Osteocyte (in vitro differentiated cells): ENCODE results near the gene CLDN15. TPM values are rescaled to one million over a fixed set of nuclear protein-coding genes. Genes with fewer than 3 reads are reported as not detected.

Experiments used
- DNase-seq: peaks from one replicate; pipeline ENCODE4 v3.0.0; 2021; ENCODE audit warnings: mixed read lengths; ENCODE audit not compliant: unreplicated experiment; ENCODE audit errors: extremely low spot score
- H3K27ac Mint-ChIP-seq: one replicate; pipeline ENCODE4 v1.8.0; 2021; ENCODE audit warnings: mild to moderate bottlenecking, mixed read lengths; ENCODE audit not compliant: unreplicated experiment
- H3K27me3 Mint-ChIP-seq: one replicate; pipeline ENCODE4 v1.8.0; 2021; ENCODE audit warnings: mixed read lengths; ENCODE audit not compliant: unreplicated experiment
- H3K36me3 Mint-ChIP-seq: one replicate; pipeline ENCODE4 v1.8.0; 2021; ENCODE audit warnings: mixed read lengths; ENCODE audit not compliant: unreplicated experiment
- H3K4me1 Mint-ChIP-seq: one replicate; pipeline ENCODE4 v1.8.0; 2021; ENCODE audit warnings: mixed read lengths; ENCODE audit not compliant: unreplicated experiment
- H3K4me3 Mint-ChIP-seq: one replicate; pipeline ENCODE4 v1.8.0; 2021; ENCODE audit warnings: mild to moderate bottlenecking, moderate library complexity, mixed read lengths; ENCODE audit not compliant: unreplicated experiment
- H3K9me3 Mint-ChIP-seq: one replicate; pipeline ENCODE4 v1.8.0; 2021; ENCODE audit warnings: mixed read lengths; ENCODE audit not compliant: unreplicated experiment
- CTCF ChIP-seq: fragments of 200-600 bp; sonication (generic); IDR thresholded peaks from 2 replicates; pipeline ENCODE4 v1.5.0; 2021; ENCODE audit warnings: antibody characterized with exemption, mild to moderate bottlenecking, moderate library complexity
- total RNA-seq: library from RNA; stranded (reverse); gene quantifications from 2 replicates; pipeline ENCODE4 v1.2.1, GENCODE V29; 2021

CLDN15 gene
- total RNA-seq, 1 donor from 2014 or later = 11.4 TPM

GRCh38 chr7:101234636-101235035, 3.0 kb downstream of the CLDN15 start:
- TF ChIP-seq CTCF = no peak
- no peak overlapping the region for H3K27ac Mint-ChIP-seq
- no peaks in the 10 kb centered on the region for H3K27me3 Mint-ChIP-seq
- H3K9me3 Mint-ChIP-seq = no peaks in the 10 kb centered on the region
- H3K36me3 Mint-ChIP-seq = peaks cover 7% of the 10 kb centered on the region
- H3K4me3 Mint-ChIP-seq = no peak overlapping the region
- no peak for DNase-seq
- H3K4me1 Mint-ChIP-seq = peaks cover 2% of the 10 kb centered on the region

DNA sequence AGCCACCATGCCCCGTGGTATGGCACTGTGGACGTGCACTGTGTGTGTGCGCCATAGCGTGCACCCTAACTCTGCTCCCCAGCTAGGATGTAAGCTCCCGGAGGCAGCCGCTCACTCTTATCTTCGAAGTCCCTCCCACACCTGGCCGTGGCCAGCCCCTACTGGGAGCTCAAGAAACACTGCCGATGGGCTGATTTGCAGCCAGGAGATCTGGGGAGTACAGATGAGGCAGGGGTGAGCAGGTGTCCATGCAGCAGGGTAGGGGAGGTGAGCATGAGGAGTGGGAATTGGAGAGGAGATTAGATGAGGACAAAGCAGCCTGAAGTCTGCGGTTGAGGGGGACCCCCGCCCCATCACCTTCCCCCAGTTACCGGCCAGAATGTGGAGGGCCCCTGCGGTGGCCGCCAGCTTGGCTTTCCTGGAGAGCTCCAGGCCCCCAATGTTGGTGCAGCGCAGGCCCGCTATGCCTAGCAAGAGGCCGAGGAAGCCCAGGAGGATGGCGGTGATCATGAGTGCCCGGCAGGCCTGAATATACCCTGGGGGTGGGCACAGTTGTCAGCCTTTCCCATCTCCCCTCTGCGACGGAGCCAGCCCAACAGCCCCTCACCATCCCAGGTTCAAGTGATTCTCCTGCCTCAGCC, 3.6 kb downstream of the CLDN15 start:
- H3K9me3 Mint-ChIP-seq = no peaks in the 10 kb centered on the region
- no peaks in the 10 kb centered on the region for H3K27me3 Mint-ChIP-seq
- TF ChIP-seq CTCF = no peak
- peaks cover 7% of the 10 kb centered on the region for H3K36me3 Mint-ChIP-seq
- H3K4me3 Mint-ChIP-seq = no peak overlapping the region
- no peak overlapping the region for H3K27ac Mint-ChIP-seq
- H3K4me1 Mint-ChIP-seq = peaks cover 2% of the 10 kb centered on the region
- DNase-seq = no peak

DNA sequence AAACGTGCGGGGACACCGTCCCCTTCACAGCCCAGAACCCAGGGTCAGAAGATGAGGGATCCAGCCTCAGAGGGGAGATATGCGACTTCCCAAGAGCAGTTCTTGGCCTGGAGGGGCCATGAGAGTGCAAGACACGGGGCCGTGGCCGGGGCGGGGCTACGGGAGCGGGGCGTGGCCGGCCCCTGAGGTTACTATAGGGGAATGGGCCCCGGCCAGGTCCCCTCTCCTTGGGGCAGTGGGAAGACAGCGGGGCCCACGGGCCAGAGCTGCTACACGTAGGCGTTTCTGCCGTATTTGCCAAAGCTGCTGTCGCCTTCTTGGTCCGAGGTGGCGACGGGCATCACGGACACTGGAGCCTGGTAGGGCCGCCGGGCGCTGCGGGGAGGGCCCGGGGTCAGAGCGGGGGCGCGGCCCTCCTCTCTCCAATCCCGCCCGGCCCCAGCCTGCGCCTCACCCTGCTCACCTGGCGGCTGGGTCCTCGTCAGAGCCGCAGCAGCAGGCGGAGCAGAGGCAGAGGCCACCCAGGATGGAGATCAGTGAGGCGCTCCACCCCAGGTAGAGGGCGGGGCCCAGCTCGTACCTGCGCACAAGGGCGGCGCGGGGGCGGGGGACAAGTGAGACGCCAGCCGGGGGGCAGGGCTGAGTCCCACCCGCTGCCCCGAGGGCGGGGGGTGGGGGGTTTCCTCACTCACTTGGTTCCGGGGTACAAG, 5.3 kb downstream of the CLDN15 start:
- no peaks in the 10 kb centered on the region for H3K9me3 Mint-ChIP-seq
- H3K27me3 Mint-ChIP-seq = no peaks in the 10 kb centered on the region
- H3K4me1 Mint-ChIP-seq = peaks cover 2% of the 10 kb centered on the region
- no peak for TF ChIP-seq CTCF
- H3K36me3 Mint-ChIP-seq = peaks cover 11% of the 10 kb centered on the region
- DNase-seq = no peak
- no peak overlapping the region for H3K4me3 Mint-ChIP-seq
- no peak overlapping the region for H3K27ac Mint-ChIP-seq

GRCh38 chr7:101231644-101232043, 6.0 kb downstream of the CLDN15 start:
- no peaks in the 10 kb centered on the region for H3K27me3 Mint-ChIP-seq
- H3K4me1 Mint-ChIP-seq = peaks cover 2% of the 10 kb centered on the region
- no peak for DNase-seq
- peaks cover 14% of the 10 kb centered on the region for H3K36me3 Mint-ChIP-seq
- no peak overlapping the region for H3K4me3 Mint-ChIP-seq
- TF ChIP-seq CTCF = no peak
- H3K27ac Mint-ChIP-seq = no peak overlapping the region
- H3K9me3 Mint-ChIP-seq = no peaks in the 10 kb centered on the region

DNA sequence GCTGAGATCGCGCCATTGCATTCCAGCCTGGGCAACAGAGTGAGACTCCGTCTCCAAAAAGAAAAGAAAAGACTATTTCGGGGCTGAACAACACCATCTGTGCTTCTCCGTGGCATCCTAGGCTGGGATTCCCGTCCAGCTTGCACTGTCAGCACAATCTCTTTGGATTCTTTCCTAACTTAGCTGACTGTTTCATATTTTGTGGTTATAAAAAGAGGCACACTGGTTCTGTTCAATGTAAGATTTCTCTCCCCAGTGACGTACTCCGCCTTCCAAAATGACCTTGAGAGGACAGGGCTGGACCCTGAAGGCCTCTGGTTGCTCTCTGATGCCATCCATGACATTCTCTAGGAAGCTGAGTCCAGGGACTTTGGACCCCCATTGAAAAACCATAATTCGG, 10.9 kb downstream of the CLDN15 start:
- no peaks in the 10 kb centered on the region for H3K27me3 Mint-ChIP-seq
- DNase-seq = no peak
- H3K4me1 Mint-ChIP-seq = peaks cover 3% of the 10 kb centered on the region
- TF ChIP-seq CTCF = no peak
- no peak overlapping the region for H3K4me3 Mint-ChIP-seq
- no peak overlapping the region for H3K27ac Mint-ChIP-seq
- peaks cover 29% of the 10 kb centered on the region for H3K36me3 Mint-ChIP-seq
- no peaks in the 10 kb centered on the region for H3K9me3 Mint-ChIP-seq
